K562 (cell line): ENCODE results near the gene SCFD2. TPM values are rescaled to one million over a fixed set of nuclear protein-coding genes. Genes with fewer than 3 reads are reported as not detected.

Source experiments
- POU5F1 ChIP-seq: fragments of 150-350 bp; IDR thresholded peaks from 2 replicates; pipeline ENCODE4 v1.6.1; 2014; ENCODE audit warnings: borderline replicate concordance, low read length, low read depth, mild to moderate bottlenecking; ENCODE audit not compliant: partially characterized antibody
- polyA plus RNA-seq, 8 experiments: library from polyadenylated mRNA; depleted of rRNA in 4 of 8; stranded (reverse) in 5 of 8; unstranded in 3 of 8; fragments of >200 nt; fragmentation: Nextera tagmentation in 2 of 8; fragmentation: Illumina TruSeq in 1 of 8; extraction: Ambion mirVana in 2 of 8; extraction: Trizol in 1 of 8; gene quantifications; 2 replicates each; pipeline versions ENCODE4 v1.2.1 to v1.2.3, GENCODE V29; 2011 to 2014; ENCODE audit warnings: inconsistent platforms in 1 of 8, missing spikeins in 1 of 8
- total RNA-seq, 7 experiments: library from RNA; depleted of rRNA in 6 of 7; stranded (reverse); fragments of >200 nt in 6 of 7; fragmentation: Illumina TruSeq in 2 of 7; extraction: Trizol in 2 of 7; gene quantifications; 2 replicates each; pipeline versions ENCODE4 v1.2.1 to v1.2.3, GENCODE V29; 2011 to 2021; ENCODE audit warnings: low replicate concordance in 1 of 7
- TF ChIP-seq, protein P1 (sequence below): fragments of 450-650 bp; IDR thresholded peaks from 2 replicates; pipeline ENCODE4 v1.6.1; 2016; ENCODE audit warnings: mild to moderate bottlenecking, moderate library complexity
- TF ChIP-seq, protein P2 (sequence below): fragments of 450-650 bp; conservative IDR thresholded peaks from 2 replicates; pipeline ENCODE4 v1.6.1; 2016; ENCODE audit warnings: missing genetic modification characterization, low read depth, mild to moderate bottlenecking, missing compliant biosample characterization, moderate library complexity
- TF ChIP-seq, protein P3 (sequence below): fragments of 250-450 bp; sonication (Bioruptor Pico); IDR thresholded peaks from 2 replicates; pipeline ENCODE4 v1.4.0; 2020

The SCFD2 gene
- total and polyA plus RNA-seq, 9 of the 15 experiments (the other 6 are each of a cell fraction or from before 2014, with no cell fraction given): 5.7 to 30.3 (median 22.8) TPM

DNA sequence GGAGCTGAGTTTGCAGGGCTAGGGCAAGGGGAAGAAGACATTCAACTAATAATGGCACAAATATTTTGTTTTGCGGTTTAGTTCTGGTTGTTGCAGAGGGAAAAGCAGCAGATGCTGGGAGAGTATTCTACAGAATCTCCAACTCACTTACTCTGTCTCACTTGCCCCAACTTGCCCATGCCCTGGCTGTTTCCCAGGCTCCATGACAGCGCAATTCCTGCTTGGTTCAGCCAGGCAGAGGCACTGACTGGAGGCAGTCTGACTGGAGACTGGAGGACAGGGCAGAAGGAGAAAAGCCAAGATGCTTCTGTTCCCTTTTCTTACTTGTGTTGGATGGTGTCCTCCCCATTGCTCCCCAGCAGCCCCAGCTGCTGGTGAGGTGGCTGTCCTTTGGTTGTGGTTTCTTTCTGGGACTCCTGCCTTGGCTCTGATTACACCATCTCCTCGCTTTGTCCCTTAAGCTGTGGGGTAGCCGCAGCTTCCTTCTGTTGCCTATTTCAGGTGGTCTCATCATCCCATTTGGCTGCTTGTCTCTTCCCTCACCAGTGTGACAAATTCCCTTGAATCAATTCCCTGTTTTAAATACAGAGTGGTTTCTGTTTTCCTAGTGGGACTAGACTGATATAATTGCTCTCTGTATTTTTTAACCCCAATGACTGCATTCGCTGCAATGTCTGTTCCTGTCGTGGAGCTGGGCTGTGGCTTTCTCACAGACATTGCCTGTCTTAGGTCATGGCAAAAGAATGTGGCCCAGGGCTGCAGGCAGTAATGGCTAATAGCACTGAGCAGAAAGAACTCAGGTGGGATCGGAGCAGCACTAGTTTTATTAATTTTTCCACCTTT is 527.9 kb downstream of the SCFD2 start (continued):
- TF ChIP-seq, protein P1, sequence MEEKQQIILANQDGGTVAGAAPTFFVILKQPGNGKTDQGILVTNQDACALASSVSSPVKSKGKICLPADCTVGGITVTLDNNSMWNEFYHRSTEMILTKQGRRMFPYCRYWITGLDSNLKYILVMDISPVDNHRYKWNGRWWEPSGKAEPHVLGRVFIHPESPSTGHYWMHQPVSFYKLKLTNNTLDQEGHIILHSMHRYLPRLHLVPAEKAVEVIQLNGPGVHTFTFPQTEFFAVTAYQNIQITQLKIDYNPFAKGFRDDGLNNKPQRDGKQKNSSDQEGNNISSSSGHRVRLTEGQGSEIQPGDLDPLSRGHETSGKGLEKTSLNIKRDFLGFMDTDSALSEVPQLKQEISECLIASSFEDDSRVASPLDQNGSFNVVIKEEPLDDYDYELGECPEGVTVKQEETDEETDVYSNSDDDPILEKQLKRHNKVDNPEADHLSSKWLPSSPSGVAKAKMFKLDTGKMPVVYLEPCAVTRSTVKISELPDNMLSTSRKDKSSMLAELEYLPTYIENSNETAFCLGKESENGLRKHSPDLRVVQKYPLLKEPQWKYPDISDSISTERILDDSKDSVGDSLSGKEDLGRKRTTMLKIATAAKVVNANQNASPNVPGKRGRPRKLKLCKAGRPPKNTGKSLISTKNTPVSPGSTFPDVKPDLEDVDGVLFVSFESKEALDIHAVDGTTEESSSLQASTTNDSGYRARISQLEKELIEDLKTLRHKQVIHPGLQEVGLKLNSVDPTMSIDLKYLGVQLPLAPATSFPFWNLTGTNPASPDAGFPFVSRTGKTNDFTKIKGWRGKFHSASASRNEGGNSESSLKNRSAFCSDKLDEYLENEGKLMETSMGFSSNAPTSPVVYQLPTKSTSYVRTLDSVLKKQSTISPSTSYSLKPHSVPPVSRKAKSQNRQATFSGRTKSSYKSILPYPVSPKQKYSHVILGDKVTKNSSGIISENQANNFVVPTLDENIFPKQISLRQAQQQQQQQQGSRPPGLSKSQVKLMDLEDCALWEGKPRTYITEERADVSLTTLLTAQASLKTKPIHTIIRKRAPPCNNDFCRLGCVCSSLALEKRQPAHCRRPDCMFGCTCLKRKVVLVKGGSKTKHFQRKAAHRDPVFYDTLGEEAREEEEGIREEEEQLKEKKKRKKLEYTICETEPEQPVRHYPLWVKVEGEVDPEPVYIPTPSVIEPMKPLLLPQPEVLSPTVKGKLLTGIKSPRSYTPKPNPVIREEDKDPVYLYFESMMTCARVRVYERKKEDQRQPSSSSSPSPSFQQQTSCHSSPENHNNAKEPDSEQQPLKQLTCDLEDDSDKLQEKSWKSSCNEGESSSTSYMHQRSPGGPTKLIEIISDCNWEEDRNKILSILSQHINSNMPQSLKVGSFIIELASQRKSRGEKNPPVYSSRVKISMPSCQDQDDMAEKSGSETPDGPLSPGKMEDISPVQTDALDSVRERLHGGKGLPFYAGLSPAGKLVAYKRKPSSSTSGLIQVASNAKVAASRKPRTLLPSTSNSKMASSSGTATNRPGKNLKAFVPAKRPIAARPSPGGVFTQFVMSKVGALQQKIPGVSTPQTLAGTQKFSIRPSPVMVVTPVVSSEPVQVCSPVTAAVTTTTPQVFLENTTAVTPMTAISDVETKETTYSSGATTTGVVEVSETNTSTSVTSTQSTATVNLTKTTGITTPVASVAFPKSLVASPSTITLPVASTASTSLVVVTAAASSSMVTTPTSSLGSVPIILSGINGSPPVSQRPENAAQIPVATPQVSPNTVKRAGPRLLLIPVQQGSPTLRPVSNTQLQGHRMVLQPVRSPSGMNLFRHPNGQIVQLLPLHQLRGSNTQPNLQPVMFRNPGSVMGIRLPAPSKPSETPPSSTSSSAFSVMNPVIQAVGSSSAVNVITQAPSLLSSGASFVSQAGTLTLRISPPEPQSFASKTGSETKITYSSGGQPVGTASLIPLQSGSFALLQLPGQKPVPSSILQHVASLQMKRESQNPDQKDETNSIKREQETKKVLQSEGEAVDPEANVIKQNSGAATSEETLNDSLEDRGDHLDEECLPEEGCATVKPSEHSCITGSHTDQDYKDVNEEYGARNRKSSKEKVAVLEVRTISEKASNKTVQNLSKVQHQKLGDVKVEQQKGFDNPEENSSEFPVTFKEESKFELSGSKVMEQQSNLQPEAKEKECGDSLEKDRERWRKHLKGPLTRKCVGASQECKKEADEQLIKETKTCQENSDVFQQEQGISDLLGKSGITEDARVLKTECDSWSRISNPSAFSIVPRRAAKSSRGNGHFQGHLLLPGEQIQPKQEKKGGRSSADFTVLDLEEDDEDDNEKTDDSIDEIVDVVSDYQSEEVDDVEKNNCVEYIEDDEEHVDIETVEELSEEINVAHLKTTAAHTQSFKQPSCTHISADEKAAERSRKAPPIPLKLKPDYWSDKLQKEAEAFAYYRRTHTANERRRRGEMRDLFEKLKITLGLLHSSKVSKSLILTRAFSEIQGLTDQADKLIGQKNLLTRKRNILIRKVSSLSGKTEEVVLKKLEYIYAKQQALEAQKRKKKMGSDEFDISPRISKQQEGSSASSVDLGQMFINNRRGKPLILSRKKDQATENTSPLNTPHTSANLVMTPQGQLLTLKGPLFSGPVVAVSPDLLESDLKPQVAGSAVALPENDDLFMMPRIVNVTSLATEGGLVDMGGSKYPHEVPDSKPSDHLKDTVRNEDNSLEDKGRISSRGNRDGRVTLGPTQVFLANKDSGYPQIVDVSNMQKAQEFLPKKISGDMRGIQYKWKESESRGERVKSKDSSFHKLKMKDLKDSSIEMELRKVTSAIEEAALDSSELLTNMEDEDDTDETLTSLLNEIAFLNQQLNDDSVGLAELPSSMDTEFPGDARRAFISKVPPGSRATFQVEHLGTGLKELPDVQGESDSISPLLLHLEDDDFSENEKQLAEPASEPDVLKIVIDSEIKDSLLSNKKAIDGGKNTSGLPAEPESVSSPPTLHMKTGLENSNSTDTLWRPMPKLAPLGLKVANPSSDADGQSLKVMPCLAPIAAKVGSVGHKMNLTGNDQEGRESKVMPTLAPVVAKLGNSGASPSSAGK: no peak
- no peak for TF ChIP-seq POU5F1
- TF ChIP-seq, protein P2, sequence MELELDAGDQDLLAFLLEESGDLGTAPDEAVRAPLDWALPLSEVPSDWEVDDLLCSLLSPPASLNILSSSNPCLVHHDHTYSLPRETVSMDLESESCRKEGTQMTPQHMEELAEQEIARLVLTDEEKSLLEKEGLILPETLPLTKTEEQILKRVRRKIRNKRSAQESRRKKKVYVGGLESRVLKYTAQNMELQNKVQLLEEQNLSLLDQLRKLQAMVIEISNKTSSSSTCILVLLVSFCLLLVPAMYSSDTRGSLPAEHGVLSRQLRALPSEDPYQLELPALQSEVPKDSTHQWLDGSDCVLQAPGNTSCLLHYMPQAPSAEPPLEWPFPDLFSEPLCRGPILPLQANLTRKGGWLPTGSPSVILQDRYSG (tag): no peak
- TF ChIP-seq, protein P3, sequence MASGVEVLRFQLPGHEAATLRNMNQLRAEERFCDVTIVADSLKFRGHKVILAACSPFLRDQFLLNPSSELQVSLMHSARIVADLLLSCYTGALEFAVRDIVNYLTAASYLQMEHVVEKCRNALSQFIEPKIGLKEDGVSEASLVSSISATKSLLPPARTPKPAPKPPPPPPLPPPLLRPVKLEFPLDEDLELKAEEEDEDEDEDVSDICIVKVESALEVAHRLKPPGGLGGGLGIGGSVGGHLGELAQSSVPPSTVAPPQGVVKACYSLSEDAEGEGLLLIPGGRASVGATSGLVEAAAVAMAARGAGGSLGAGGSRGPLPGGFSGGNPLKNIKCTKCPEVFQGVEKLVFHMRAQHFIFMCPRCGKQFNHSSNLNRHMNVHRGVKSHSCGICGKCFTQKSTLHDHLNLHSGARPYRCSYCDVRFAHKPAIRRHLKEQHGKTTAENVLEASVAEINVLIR (CRISPR knock-in tag): no peak
